Stomach (tissue), 9 donors: ENCODE results near the gene LYZL4. TPM values are rescaled to one million over a fixed set of nuclear protein-coding genes. Genes with fewer than 3 reads are reported as not detected.

Experiments
- DNase-seq, 2 donors: peaks; one replicate each; pipeline versions ENCODE4 v3.0.0 to v3.0.0-alpha.2; 2013 to 2019
- H3K27ac ChIP-seq, 5 donors: fragments of 200-600 bp in 4 of 5; sonication (generic) in 4 of 5; one replicate each; pipeline ENCODE4 v1.5.1; 2013 to 2019; ENCODE audit warnings: mild to moderate bottlenecking in 1 of 5, moderate library complexity in 1 of 5
- H3K27me3 ChIP-seq, 3 donors: fragments of 200-600 bp; sonication (generic); one replicate each; pipeline ENCODE4 v1.5.1; 2017 to 2019; ENCODE audit warnings: mixed run types in 1 of 3
- H3K36me3 ChIP-seq, 4 donors: fragments of 200-600 bp; sonication (generic); 1 replicate in 3 of 4; 2 replicates in 1 of 4; pipeline ENCODE4 v1.5.1; 2016 to 2019
- H3K4me1 ChIP-seq, 4 donors: fragments of 200-600 bp; sonication (generic); one replicate each; pipeline ENCODE4 v1.5.1; 2016 to 2019
- H3K4me3 ChIP-seq, 4 donors: fragments of 200-600 bp; sonication (generic) in 3 of 4; one replicate each; pipeline ENCODE4 v1.5.1; 2016 to 2019; ENCODE audit warnings: mild to moderate bottlenecking in 1 of 4
- H3K9me3 ChIP-seq, 4 donors: fragments of 200-600 bp; sonication (generic); one replicate each; pipeline ENCODE4 v1.5.1; 2016 to 2019
- CTCF ChIP-seq, 7 experiments: fragments of 450-650 bp in 4 of 7; fragments of 200-600 bp in 3 of 7; sonication (generic) in 3 of 7; IDR thresholded peaks; one replicate each; pipeline ENCODE4 v1.5.1; 2016 to 2019; ENCODE audit warnings: antibody characterized with exemption in 7 of 7, control low read depth in 2 of 7, mild to moderate bottlenecking in 1 of 7
- EP300 ChIP-seq: sonication (generic); formaldehyde crosslinking; IDR thresholded peaks from one replicate; pipeline ENCODE4 v1.6.1; 2017; ENCODE audit warnings: antibody characterized with exemption
- POLR2A ChIP-seq, 4 donors: fragments of 450-650 bp; IDR thresholded peaks; one replicate each; pipeline ENCODE4 v1.6.1; 2016; ENCODE audit warnings: antibody characterized with exemption in 4 of 4, control low read depth in 2 of 4, mild to moderate bottlenecking in 1 of 4, moderate library complexity in 1 of 4
- POLR2AphosphoS5 ChIP-seq, 3 donors: sonication (generic); formaldehyde crosslinking; IDR thresholded peaks; one replicate each; pipeline ENCODE4 v1.6.1; 2016; ENCODE audit warnings: antibody characterized with exemption in 3 of 3
- WGBS, 5 donors: extraction: QIAGEN DNeasy Blood & Tissue Kit in 3 of 5; methylation state at CpG; one replicate each; pipeline versions ENCODE4 v1.1.5 to v1.1.7; 2013 to 2018; 5-methylcytosine and 5-hydroxymethylcytosine counted together
- intact Hi-C: fragments of 100-400 bp; cut with DNase I; formaldehyde crosslinking; loops from one replicate; pipeline ENCODE4 v1.15.1; 2023; ENCODE audit warnings: low total_unique reads
- polyA plus RNA-seq, 3 donors: library from polyadenylated mRNA; stranded (reverse); fragments of 200-250 nt; gene quantifications; one replicate each; pipeline ENCODE4 v1.2.3, GENCODE V29; 2013
- total RNA-seq, 5 donors: library from RNA; depleted of rRNA; stranded (reverse); fragments of >200 nt; gene quantifications; one replicate each; pipeline versions ENCODE4 v1.1.0 to v1.2.3, GENCODE V29; 2014 to 2016
- donor health status: healthy with polysubstance abuse.
- donor health status: Bipolar disorder and iron deficiency.
- donor health status: healthy.

LYZL4 gene
- total and polyA plus RNA-seq, 8 donors = not detected

DNA sequence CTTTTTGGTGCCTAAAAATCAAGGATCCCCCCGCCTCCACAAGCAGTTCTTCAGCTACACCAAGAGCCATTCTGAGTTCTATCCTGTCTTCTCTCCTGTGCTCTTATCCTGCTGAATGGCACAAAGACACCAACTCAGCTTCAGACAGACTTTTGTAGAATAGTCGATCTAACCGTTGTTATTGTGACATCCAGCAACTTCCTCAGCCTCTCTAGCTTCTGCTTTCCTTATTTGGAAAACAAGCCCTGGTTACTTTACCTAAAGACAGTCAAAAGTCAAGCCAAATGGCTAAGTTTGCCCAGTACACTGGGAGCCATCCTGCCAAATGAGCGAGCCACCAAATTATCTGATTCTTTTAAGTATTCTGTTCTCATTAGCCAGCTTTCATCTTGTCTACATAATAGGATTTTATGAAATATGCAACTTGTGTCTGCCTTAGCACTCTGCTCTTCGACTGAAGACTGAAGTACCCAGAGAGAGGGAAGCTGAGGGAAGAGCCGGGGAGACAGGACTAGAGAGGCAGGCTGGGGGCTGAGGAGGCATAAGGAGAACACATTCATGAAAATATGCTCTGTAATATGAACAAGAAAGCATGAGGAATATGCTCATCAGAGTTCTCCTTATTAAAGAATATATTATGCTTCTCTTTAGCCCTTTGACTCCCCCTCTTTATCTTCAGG, 35.1 kb downstream of the LYZL4 start:
- TF ChIP-seq POLR2AphosphoS5 (IDR thresholded peaks at IDR 0.05) = no peak
- no peak for TF ChIP-seq EP300
- no peak for TF ChIP-seq CTCF (IDR thresholded peaks at IDR 0.05)
- TF ChIP-seq POLR2A (IDR thresholded peaks at IDR 0.05) = no peak
- no peaks in the 10 kb centered on the region for H3K27me3 ChIP-seq
- intact Hi-C loops = no loop called here
- H3K9me3 ChIP-seq = peaks cover 0 to 3% (median 0%) of the 10 kb centered on the region in 4 donors
- H3K36me3 ChIP-seq = no peaks in the 10 kb centered on the region
- no peak overlapping the region for H3K4me3 ChIP-seq
- H3K4me1 ChIP-seq = no peaks in the 10 kb centered on the region
- 66 to 70% (median 67%) methylated on average over 6 of the region's 6 CpGs for WGBS, 5 donors
- H3K27ac ChIP-seq = no peak overlapping the region
- DNase-seq = no peak

DNA sequence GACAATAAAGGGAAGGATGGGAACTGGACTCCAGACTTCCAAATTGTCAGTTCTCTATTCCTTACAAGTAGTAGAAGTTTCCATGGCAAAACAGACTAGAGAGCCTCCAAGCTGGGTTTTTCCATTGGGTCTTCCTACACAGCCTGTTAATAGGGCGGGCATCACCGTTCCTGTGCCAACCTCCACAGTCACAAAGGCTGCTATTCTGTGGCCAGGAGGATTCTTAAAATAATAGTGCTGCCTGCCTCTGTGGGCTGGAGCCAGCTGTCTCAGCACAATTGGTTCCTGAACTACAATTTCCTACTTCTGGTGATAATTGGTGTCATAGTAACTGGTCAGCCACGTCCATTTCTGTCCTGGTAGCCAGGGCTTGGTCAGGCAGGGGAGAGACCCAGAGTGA, 38.6 kb downstream of the LYZL4 start:
- Histone ChIP-seq H3K4me3 (no peak overlapping the region), H3K36me3 (no peaks in the 10 kb centered on the region), H3K9me3 (peaks cover 0 to 3% (median 0%) of the 10 kb centered on the region in 4 donors), H3K4me1 (peaks cover 0 to 11% (median 2%) of the 10 kb centered on the region in 4 donors), H3K27ac (no peak overlapping the region), H3K27me3 (no peaks in the 10 kb centered on the region)
- TF ChIP-seq CTCF (IDR thresholded peaks at IDR 0.05) (no peak), POLR2AphosphoS5 (IDR thresholded peaks at IDR 0.05) (no peak), EP300 (no peak), POLR2A (IDR thresholded peaks at IDR 0.05) (no peak)
- 75 to 88% (median 80%) methylated on average over 3 of the region's 3 CpGs for WGBS, 5 donors
- no peak for DNase-seq
- intact Hi-C loops = no loop called here

DNA sequence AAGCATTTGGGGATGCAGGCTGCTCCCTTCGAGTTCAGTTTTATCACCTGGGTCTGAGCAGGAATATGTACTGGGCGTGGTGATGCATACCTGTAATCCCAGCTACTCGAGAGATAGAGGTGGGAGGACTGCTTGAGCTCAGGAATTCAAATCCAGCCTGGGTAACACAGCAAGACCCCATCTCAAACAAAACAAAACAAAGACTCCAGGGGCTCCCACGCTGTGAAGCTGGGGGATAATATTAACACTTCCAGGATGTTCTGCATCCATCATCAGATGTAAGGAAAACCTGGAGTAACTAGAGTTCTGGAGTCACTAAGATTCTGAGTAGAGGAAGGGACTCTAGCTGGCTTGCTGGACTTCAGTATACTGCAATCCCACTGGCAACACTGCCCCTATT, 40.6 kb downstream of the LYZL4 start:
- Histone ChIP-seq H3K4me1 (peaks cover 0 to 11% (median 2%) of the 10 kb centered on the region in 4 donors), H3K27me3 (no peaks in the 10 kb centered on the region), H3K9me3 (peaks cover 0 to 8% (median 0%) of the 10 kb centered on the region in 4 donors), H3K27ac (no peak overlapping the region), H3K36me3 (no peaks in the 10 kb centered on the region), H3K4me3 (no peak overlapping the region)
- intact Hi-C loops = no loop called here
- no peak for DNase-seq
- 17 to 46% (median 32%) methylated on average over 4 of the region's 4 CpGs for WGBS, 5 donors
- TF ChIP-seq EP300 (no peak), CTCF (IDR thresholded peaks at IDR 0.05) (no peak), POLR2A (IDR thresholded peaks at IDR 0.05) (no peak), POLR2AphosphoS5 (IDR thresholded peaks at IDR 0.05) (no peak)

DNA sequence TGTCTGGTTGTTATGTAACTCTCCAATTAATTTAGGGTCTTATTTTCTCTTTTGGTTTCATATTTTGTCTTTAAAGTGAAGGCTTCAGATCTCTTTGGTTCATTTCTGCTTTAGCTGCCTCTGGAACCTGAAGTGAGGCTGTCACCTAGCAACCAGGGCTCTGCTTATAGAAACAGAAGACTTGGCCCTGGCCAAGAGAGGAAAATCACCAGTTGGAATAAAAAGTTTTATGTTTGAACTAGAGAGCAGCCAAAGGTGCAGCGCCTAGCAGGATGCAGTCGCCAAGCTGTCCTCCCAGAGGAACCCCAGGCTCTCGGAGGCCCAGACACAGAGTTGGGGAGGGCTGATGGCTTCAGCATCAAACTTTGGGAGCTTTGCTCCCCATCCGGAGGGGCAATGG, 41.1 kb downstream of the LYZL4 start:
- H3K9me3 ChIP-seq = peaks cover 0 to 8% (median 0%) of the 10 kb centered on the region in 4 donors
- no peaks in the 10 kb centered on the region for H3K36me3 ChIP-seq
- WGBS, 5 donors = 14 to 34% (median 24%) methylated on average over 4 of the region's 4 CpGs
- no peak overlapping the region for H3K4me3 ChIP-seq
- no peak overlapping the region for H3K27ac ChIP-seq
- intact Hi-C loops = no loop called here
- TF ChIP-seq EP300 = no peak
- no peak for TF ChIP-seq POLR2A (IDR thresholded peaks at IDR 0.05)
- no peak for TF ChIP-seq CTCF (IDR thresholded peaks at IDR 0.05)
- DNase-seq = peak; percentile 26 to 85
- peaks cover 0 to 11% (median 2%) of the 10 kb centered on the region in 4 donors for H3K4me1 ChIP-seq
- H3K27me3 ChIP-seq = no peaks in the 10 kb centered on the region
